Inferior parietal cortex (tissue), 1 donor: Measurements from ENCODE around the gene KCTD12.

Experiments
- DNase-seq: peaks from one replicate; pipeline ENCODE4 v3.0.0-alpha.2; 2016; ENCODE audit errors: extremely low spot score

The KCTD12 gene

GRCh38 chr13:76854894-76855293, 31.3 kb downstream of the KCTD12 start:
- no peak for DNase-seq

GRCh38 chr13:76853921-76854608, 32.1 kb downstream of the KCTD12 start:
- no peak for DNase-seq

DNA sequence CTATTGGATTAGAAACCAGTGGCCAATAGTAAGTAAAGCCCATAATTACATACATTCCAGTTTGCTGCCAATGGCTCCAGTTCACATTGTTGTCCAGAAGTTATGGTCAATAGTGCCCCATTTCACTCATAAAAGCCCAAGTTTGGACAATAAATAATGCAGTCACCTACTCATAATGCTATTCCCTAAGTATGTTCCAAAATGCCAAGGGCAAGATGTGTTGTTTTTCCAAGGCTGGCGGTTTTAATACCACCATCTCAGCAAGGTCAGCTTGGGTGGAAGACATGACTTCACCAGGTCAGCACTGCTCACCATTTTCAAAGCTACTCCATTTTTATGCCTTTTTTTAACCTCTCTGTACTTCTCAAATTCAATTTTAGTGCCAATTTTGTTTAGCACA, 32.7 kb downstream of the KCTD12 start:
- DNase-seq = no peak

DNA sequence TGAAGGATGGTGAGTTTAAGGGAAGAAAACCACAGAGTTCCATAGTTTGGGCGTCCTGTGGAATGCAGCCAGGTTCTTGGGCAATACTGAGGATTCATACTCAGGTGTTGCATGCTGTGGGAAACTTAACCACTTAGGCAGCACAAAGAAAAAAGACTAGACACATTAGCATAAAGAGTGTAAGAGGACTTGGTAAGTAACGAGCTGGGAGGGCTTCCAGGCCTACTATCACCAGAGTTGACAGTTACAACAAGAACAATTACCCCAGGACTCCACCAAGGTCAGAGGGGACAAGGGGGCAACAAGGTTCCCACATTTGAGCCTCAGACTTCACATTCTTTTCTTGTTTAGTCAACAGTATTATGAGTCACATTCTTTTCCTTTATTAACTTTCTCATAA, 33.2 kb downstream of the KCTD12 start:
- DNase-seq = no peak

DNA sequence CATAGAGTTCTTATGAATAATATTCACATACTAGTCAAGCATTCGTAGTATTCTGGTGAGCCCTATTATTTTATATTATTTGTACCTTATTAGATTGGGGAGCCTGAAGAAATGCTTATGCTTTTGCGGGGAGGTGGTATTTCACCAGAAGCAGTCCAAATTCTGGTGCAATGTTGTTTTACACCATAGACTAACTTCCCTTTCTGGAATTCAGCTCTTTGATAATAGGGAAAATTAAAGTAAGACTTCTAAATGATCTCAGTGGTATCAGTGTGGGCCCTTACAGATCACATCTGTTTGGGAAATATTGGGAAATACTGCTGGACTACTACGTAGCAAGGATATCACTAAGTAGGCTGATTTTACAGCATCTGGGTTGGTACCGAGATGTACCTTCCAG, 34.2 kb downstream of the KCTD12 start:
- no peak for DNase-seq

GRCh38 chr13:76849493-76849892, 36.7 kb downstream of the KCTD12 start:
- no peak for DNase-seq

DNA sequence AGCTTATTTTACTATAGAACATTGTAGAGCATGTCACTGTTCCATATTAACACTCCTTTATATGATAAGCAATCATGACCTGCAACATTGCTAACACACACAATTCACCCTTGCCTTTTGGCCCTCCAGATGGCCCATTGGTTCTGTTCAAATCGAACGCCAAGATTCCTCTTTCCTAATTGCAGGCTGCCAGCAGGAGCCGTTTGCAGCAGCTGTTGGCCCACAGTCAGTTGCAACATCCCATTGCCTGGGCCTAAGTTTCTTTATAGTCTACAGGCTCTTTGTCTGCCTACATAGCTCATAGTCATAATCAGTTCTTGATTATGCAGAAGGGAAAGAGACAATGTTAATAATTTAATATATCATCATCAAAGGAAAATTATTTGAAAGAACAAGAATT, 37.6 kb downstream of the KCTD12 start:
- no peak for DNase-seq

DNA sequence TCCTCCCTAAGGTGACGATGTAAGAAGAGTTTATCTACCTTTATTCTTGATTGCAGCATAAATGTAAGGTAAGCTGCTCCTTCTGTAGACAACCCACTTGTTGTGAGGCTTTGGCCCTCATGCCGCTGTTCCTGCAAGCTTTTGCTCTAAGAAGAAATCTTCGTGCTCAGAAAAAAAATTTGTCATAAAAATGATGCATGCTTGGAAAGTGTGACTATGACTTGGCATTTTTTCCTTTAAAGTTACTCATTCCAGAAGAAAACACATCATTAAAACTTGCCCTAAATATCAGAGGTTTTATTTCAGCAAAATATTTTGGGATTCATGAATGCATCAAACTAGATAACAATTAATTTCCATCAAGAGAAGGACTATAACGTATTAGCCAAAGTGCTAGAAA, 39.8 kb downstream of the KCTD12 start:
- no peak for DNase-seq

GRCh38 chr13:76845865-76846264, 40.3 kb downstream of the KCTD12 start:
- no peak for DNase-seq

- DNase-seq = no peak
These were observed 40.8 kb downstream of the KCTD12 start for GRCh38 chr13:76845367-76845766.

DNA sequence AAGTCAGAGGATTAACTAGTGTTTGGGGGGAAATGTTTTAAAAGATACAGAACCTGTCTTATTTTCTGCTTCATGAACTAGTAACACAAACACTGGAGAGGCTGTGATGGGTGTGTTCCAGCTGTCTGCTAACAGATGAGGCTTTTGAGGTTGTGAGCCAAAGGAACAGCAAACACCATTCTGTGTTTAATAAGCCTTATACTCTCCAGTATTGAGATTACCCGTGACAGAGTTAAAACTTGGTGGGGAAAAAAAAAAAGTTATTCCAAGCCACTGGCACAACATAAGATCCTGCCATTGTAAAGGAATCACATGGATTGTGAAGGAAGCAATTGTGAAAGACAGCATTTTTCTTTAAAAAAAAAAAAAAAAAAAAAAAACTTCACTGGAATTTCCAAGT, 48.4 kb downstream of the KCTD12 start:
- no peak for DNase-seq

- no peak for DNase-seq
These were observed 49.9 kb downstream of the KCTD12 start for GRCh38 chr13:76836311-76836710.

DNA sequence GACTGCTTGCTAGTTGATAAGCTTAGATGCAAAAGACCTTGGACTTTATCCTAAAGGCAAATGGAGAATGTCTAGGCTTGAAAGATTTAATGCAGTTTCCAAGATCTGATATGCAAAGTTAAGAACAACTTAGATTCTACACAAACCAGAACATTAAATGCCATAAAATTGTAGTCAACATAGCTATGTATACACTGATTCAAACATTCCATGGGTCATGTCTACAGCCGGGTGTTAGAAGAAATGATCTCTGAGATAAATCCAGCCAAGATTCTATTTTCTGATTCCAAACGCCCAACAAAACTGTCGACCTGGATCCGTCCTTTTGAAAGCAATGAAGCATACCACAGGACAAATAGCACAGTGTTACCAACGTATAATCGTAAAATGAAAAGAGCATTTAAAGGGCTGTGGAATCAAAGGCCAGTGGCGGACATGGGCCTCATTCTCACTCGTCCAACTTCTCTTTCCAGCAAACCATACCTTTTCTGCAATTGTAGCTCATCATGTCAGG, 52.7 kb downstream of the KCTD12 start:
- no peak for DNase-seq

GRCh38 chr13:76832258-76832988, 53.8 kb downstream of the KCTD12 start:
- DNase-seq = no peak

DNA sequence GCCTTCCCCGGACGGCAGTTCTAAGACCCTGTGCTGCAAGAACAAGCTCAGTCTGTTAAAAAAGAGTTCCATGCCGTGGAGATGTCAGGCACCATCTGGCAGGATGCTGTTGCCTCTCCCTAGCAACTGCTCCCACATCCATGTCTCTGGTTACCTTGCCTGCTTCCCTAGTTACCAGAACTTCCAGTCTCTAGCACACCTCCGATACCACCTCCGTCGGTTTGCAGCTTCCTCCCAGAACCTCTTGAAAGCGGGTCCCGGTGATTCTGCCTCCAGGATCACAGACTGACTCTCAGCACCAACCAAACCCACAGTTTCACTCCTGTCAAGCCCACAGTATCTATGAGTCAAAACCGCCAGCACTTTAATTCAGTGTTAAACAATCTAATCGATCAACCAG, 55.4 kb downstream of the KCTD12 start:
- DNase-seq = no peak
